GM23338 (cell line): Measurements from ENCODE around the gene DCAF17. TPM values are rescaled to one million over a fixed set of nuclear protein-coding genes. Genes with fewer than 3 reads are reported as not detected.

Source experiments
- ATAC-seq: fragments of 200-7000 bp; cut with Tn5 transposase; 3 replicates; pipeline ENCODE4 v1.9.1; 2020
- DNase-seq: peaks from one replicate; pipeline ENCODE4 v3.0.0-alpha.2; 2015; ENCODE audit warnings: low spot score
- H2AFZ ChIP-seq: fragments of 200-600 bp; sonication (generic); 2 replicates; pipeline ENCODE4 v1.8.0; 2016; ENCODE audit warnings: antibody characterized with exemption, mild to moderate bottlenecking, moderate library complexity
- H3F3A ChIP-seq: fragments of 200-600 bp; sonication (generic); replicated peaks from 2 replicates; pipeline ENCODE4 v1.8.0; 2017; ENCODE audit warnings: antibody characterized with exemption, mixed run types, low read depth
- H3K27ac ChIP-seq: fragments of 200-600 bp; sonication (generic); 2 replicates; pipeline ENCODE4 v1.6.1; 2016; ENCODE audit warnings: low read depth
- H3K27me3 ChIP-seq: fragments of 200-600 bp; sonication (generic); 2 replicates; pipeline ENCODE4 v1.8.0; 2016; ENCODE audit warnings: mild to moderate bottlenecking, mixed run types, moderate library complexity; ENCODE audit not compliant: insufficient read depth
- H3K36me3 ChIP-seq: fragments of 200-600 bp; sonication (generic); 2 replicates; pipeline ENCODE4 v1.8.0; 2016; ENCODE audit warnings: mild to moderate bottlenecking; ENCODE audit not compliant: insufficient read depth
- H3K4me1 ChIP-seq: fragments of 200-600 bp; sonication (generic); 2 replicates; pipeline ENCODE4 v1.8.0; 2016; ENCODE audit warnings: mild to moderate bottlenecking, moderate library complexity; ENCODE audit not compliant: insufficient read depth
- H3K4me2 ChIP-seq: fragments of 200-600 bp; sonication (generic); 2 replicates; pipeline ENCODE4 v1.7.1; 2017; ENCODE audit warnings: mixed run types
- H3K4me3 ChIP-seq: fragments of 200-600 bp; sonication (generic); 2 replicates; pipeline ENCODE4 v1.6.1; 2016; ENCODE audit warnings: mixed run types
- H3K79me2 ChIP-seq: fragments of 200-600 bp; sonication (generic); replicated peaks from 2 replicates; pipeline ENCODE4 v1.8.0; 2017; ENCODE audit warnings: mild to moderate bottlenecking; ENCODE audit not compliant: insufficient read depth
- H3K9me2 ChIP-seq: fragments of 200-600 bp; sonication (generic); 2 replicates; pipeline ENCODE4 v1.8.0; 2017; ENCODE audit not compliant: insufficient read depth
- H4K20me1 ChIP-seq: fragments of 200-600 bp; sonication (generic); replicated peaks from 2 replicates; pipeline ENCODE4 v1.8.0; 2017; ENCODE audit warnings: mild to moderate bottlenecking; ENCODE audit not compliant: insufficient read depth
- H3K27ac Mint-ChIP-seq: 2 replicates; pipeline ENCODE4 v1.8.0; 2020; ENCODE audit warnings: inconsistent platforms, mild to moderate bottlenecking, moderate library complexity, mixed read lengths
- H3K27me3 Mint-ChIP-seq: 3 replicates; pipeline ENCODE4 v1.8.0; 2022; ENCODE audit warnings: low read depth, mild to moderate bottlenecking, moderate library complexity, mixed read lengths, inconsistent platforms; ENCODE audit not compliant: insufficient read depth, poor library complexity
- H3K36me3 Mint-ChIP-seq: 3 replicates; pipeline ENCODE4 v1.8.0; 2021; ENCODE audit warnings: low read depth, mild to moderate bottlenecking, inconsistent platforms, moderate library complexity, mixed read lengths
- H3K4me1 Mint-ChIP-seq: 3 replicates; pipeline ENCODE4 v1.8.0; 2020; ENCODE audit warnings: mild to moderate bottlenecking, inconsistent platforms, mixed read lengths
- H3K4me3 Mint-ChIP-seq: 3 replicates; pipeline ENCODE4 v1.8.0; 2021; ENCODE audit warnings: moderate library complexity, mild to moderate bottlenecking, inconsistent platforms, mixed read lengths
- H3K9me3 Mint-ChIP-seq: 3 replicates; pipeline ENCODE4 v1.8.0; 2020; ENCODE audit warnings: moderate library complexity, mild to moderate bottlenecking, inconsistent platforms, mixed read lengths
- CREB1 ChIP-seq: fragments of 250-450 bp; sonication (Bioruptor Pico); IDR thresholded peaks from 2 replicates; pipeline ENCODE4 v1.5.0; 2020; ENCODE audit warnings: low read depth, mild to moderate bottlenecking, moderate library complexity
- ETS1 ChIP-seq: IDR thresholded peaks from 2 replicates; pipeline ENCODE4 v1.6.1; 2016; ENCODE audit warnings: antibody characterized with exemption
- EZH2 ChIP-seq: fragments of 200-600 bp; sonication (generic); IDR thresholded peaks from one replicate; pipeline ENCODE4 v1.8.0; 2017; ENCODE audit warnings: antibody characterized with exemption, mild to moderate bottlenecking, low read depth; ENCODE audit not compliant: unreplicated experiment
- EZH2phosphoT487 ChIP-seq: fragments of 200-600 bp; sonication (generic); IDR thresholded peaks from one replicate; pipeline ENCODE4 v1.8.1; 2018; ENCODE audit warnings: antibody characterized with exemption; ENCODE audit not compliant: unreplicated experiment
- JUNB ChIP-seq: IDR thresholded peaks from one replicate; pipeline ENCODE4 v1.6.1; 2016; ENCODE audit warnings: antibody characterized with exemption; ENCODE audit not compliant: unreplicated experiment
- NANOG ChIP-seq: IDR thresholded peaks from 2 replicates; pipeline ENCODE4 v1.6.1; 2016; ENCODE audit warnings: antibody characterized with exemption, borderline replicate concordance
- POLR2AphosphoS5 ChIP-seq: IDR thresholded peaks from 2 replicates; pipeline ENCODE4 v1.6.1; 2016; ENCODE audit warnings: antibody characterized with exemption, low read depth
- STAT1 ChIP-seq: IDR thresholded peaks from one replicate; pipeline ENCODE4 v1.6.1; 2016; ENCODE audit warnings: antibody characterized with exemption; ENCODE audit not compliant: unreplicated experiment
- ZNF114 ChIP-seq: fragments of 250-450 bp; sonication (Bioruptor Pico); IDR thresholded peaks from 2 replicates; pipeline ENCODE4 v1.5.0; 2020; ENCODE audit warnings: mild to moderate bottlenecking, moderate library complexity
- ZNF331 ChIP-seq: fragments of 250-450 bp; sonication (Bioruptor Pico); IDR thresholded peaks from 2 replicates; pipeline ENCODE4 v1.5.0; 2020; ENCODE audit warnings: low read depth, mild to moderate bottlenecking, moderate library complexity
- ZNF462 ChIP-seq: fragments of 250-450 bp; sonication (Bioruptor Pico); IDR thresholded peaks from 2 replicates; pipeline ENCODE4 v1.5.0; 2020; ENCODE audit warnings: mild to moderate bottlenecking, moderate library complexity
- polyA plus RNA-seq: library from polyadenylated mRNA; unstranded; fragments of >200 nt; fragmentation: Nextera tagmentation; extraction: Ambion mirVana; gene quantifications from 2 replicates; pipeline ENCODE4 v1.2.1, GENCODE V29; 2016
- total RNA-seq: library from RNA; depleted of rRNA; stranded (reverse); fragments of >200 nt; shearing (Covaris generic); gene quantifications from 2 replicates; pipeline ENCODE4 v1.2.3, GENCODE V29; 2014
- TF ChIP-seq, protein P1 (sequence below), 2 experiments: fragments of 200-600 bp in 1 of 2; sonication (generic) in 1 of 2; conservative IDR thresholded peaks; 2 replicates each; pipeline versions ENCODE4 v1.5.1 to v1.6.1; 2016 to 2017; ENCODE audit warnings: antibody characterized with exemption in 2 of 2, low read depth in 2 of 2, mild to moderate bottlenecking in 2 of 2, moderate library complexity in 1 of 2
- TF ChIP-seq, protein P2 (sequence below): IDR thresholded peaks from one replicate; pipeline ENCODE4 v1.6.1; 2018; ENCODE audit warnings: antibody characterized with exemption; ENCODE audit not compliant: unreplicated experiment

The DCAF17 gene
- total and polyA plus RNA-seq, 2 experiments from 2014 or later = 11.0 to 37.3 TPM

DNA sequence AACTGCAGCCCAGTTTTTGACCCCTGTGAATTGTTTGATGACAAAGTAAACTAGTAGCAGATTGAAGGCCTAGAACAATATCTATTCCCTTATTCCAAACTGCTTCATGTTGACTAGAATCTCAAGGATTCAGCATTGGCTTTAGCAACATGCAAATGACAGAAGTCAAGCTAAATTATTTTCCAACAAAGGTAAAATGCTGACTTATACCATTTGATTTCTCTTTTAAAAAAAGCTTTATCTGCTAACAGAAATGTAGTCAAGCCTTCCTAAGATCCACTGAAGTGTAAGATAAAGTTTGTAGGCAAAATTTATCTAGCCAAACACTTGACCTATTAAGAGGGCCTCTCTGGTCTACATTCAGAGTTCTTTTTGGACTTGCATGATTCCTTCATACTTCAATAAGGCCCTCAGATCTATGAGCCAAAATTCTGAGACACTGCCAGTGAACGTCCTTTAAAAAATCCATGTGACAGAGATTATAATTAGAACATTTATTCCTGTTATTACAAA is 78.7 kb downstream of the DCAF17 start:
- peaks cover 3% of the 10 kb centered on the region for H3K27me3 Mint-ChIP-seq
- no peaks in the 10 kb centered on the region for H4K20me1 ChIP-seq
- H3K4me3 ChIP-seq = no peak overlapping the region
- no peaks in the 10 kb centered on the region for H3F3A ChIP-seq
- no peak overlapping the region for H3K4me3 Mint-ChIP-seq
- H3K27ac ChIP-seq = no peak overlapping the region
- no peak for DNase-seq
- no peak for TF ChIP-seq JUNB
- TF ChIP-seq ZNF114 = no peak
- TF ChIP-seq, protein P1, sequence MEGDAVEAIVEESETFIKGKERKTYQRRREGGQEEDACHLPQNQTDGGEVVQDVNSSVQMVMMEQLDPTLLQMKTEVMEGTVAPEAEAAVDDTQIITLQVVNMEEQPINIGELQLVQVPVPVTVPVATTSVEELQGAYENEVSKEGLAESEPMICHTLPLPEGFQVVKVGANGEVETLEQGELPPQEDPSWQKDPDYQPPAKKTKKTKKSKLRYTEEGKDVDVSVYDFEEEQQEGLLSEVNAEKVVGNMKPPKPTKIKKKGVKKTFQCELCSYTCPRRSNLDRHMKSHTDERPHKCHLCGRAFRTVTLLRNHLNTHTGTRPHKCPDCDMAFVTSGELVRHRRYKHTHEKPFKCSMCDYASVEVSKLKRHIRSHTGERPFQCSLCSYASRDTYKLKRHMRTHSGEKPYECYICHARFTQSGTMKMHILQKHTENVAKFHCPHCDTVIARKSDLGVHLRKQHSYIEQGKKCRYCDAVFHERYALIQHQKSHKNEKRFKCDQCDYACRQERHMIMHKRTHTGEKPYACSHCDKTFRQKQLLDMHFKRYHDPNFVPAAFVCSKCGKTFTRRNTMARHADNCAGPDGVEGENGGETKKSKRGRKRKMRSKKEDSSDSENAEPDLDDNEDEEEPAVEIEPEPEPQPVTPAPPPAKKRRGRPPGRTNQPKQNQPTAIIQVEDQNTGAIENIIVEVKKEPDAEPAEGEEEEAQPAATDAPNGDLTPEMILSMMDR (conservative IDR thresholded peaks at IDR 0.05; ENCODE audit: low read depth in 2 of 2) = no peak
- TF ChIP-seq ZNF331 (CRISPR knock-in tag) = no peak
- TF ChIP-seq NANOG = no peak
- TF ChIP-seq ZNF462 (CRISPR knock-in tag) = no peak
- TF ChIP-seq, protein P2, sequence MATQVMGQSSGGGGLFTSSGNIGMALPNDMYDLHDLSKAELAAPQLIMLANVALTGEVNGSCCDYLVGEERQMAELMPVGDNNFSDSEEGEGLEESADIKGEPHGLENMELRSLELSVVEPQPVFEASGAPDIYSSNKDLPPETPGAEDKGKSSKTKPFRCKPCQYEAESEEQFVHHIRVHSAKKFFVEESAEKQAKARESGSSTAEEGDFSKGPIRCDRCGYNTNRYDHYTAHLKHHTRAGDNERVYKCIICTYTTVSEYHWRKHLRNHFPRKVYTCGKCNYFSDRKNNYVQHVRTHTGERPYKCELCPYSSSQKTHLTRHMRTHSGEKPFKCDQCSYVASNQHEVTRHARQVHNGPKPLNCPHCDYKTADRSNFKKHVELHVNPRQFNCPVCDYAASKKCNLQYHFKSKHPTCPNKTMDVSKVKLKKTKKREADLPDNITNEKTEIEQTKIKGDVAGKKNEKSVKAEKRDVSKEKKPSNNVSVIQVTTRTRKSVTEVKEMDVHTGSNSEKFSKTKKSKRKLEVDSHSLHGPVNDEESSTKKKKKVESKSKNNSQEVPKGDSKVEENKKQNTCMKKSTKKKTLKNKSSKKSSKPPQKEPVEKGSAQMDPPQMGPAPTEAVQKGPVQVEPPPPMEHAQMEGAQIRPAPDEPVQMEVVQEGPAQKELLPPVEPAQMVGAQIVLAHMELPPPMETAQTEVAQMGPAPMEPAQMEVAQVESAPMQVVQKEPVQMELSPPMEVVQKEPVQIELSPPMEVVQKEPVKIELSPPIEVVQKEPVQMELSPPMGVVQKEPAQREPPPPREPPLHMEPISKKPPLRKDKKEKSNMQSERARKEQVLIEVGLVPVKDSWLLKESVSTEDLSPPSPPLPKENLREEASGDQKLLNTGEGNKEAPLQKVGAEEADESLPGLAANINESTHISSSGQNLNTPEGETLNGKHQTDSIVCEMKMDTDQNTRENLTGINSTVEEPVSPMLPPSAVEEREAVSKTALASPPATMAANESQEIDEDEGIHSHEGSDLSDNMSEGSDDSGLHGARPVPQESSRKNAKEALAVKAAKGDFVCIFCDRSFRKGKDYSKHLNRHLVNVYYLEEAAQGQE = no peak
- no peak for TF ChIP-seq CREB1 (CRISPR knock-in tag)
- TF ChIP-seq STAT1 = no peak
- TF ChIP-seq EZH2phosphoT487 = no peak
- no peak for TF ChIP-seq POLR2AphosphoS5
- no peak for TF ChIP-seq ETS1
- no peak for TF ChIP-seq EZH2
- peak overlapping the region; percentile 47; the same call in 1 of the 2 replicates for H2AFZ ChIP-seq
- no peaks in the 10 kb centered on the region for H3K36me3 Mint-ChIP-seq
- no peak overlapping the region for H3K27ac Mint-ChIP-seq
- peaks cover 7% of the 10 kb centered on the region for H3K4me1 Mint-ChIP-seq
- H3K36me3 ChIP-seq = no peaks in the 10 kb centered on the region
- H3K9me2 ChIP-seq = peaks cover 4% of the 10 kb centered on the region
- no peaks in the 10 kb centered on the region for H3K27me3 ChIP-seq
- H3K4me2 ChIP-seq = no peak overlapping the region
- no peaks in the 10 kb centered on the region for H3K4me1 ChIP-seq
- no peaks in the 10 kb centered on the region; the same call in 2 of the 3 replicates for H3K9me3 Mint-ChIP-seq
- no peaks in the 10 kb centered on the region for H3K79me2 ChIP-seq
- no peak for ATAC-seq
